GM19025 (cell line): ENCODE measurements around the gene MKS1.

ENCODE experiments used
- ATAC-seq: cut with Tn5 transposase; IDR thresholded peaks from one replicate; pipeline ENCODE4 v1.9.1; 2021; ENCODE audit warnings: mild to moderate bottlenecking, low read depth, moderate library complexity; ENCODE audit not compliant: unreplicated experiment

MKS1 gene

GRCh38 chr17:58172369-58173071, 46.5 kb downstream of the MKS1 start:
- ATAC-seq = no peak

GRCh38 chr17:58170622-58171021, 48.4 kb downstream of the MKS1 start:
- ATAC-seq = no peak

- ATAC-seq = no peak
Observed at GRCh38 chr17:58166682-58167081, 52.4 kb downstream of the MKS1 start, which contains the start of gene OR4D2. OR4D2 (plus strand) TSS chr17:58166982; CDS start chr17:58169656, 2,674 bp downstream.

GRCh38 chr17:58165981-58166380, 53.1 kb downstream of the MKS1 start:
- no peak for ATAC-seq

GRCh38 chr17:58161566-58161965, 57.5 kb downstream of the MKS1 start:
- ATAC-seq = no peak

- no peak for ATAC-seq
Observed at GRCh38 chr17:58158181-58158580, 60.9 kb downstream of the MKS1 start.

GRCh38 chr17:58156839-58157803, 61.9 kb downstream of the MKS1 start:
- ATAC-seq = no peak
